MCF 10A (cell line): Measurements from ENCODE around the gene FAM181B. TPM values are rescaled to one million over a fixed set of nuclear protein-coding genes. Genes with fewer than 3 reads are reported as not detected.

Experiments used
- total RNA-seq: library from RNA; stranded (reverse); gene quantifications from 2 replicates; pipeline ENCODE4 v1.2.3, GENCODE V29; 2022

FAM181B gene
- total RNA-seq, 1 experiment from 2014 or later, result not detected

Other genes starting within 250 kb of the FAM181B start
- 17.3 and 22.7 TPM in 2 replicates for gene PRCP, start 166.6 kb upstream of the FAM181B start, total RNA-seq
- gene DDIAS, start 167.9 kb upstream of the FAM181B start, total RNA-seq, result 3.6 and 7.7 TPM in 2 replicates